HG03045 (cell line): ENCODE measurements around the gene MBLAC1.

Experiments used
- ATAC-seq: cut with Tn5 transposase; IDR thresholded peaks from one replicate; pipeline ENCODE4 v1.9.1; 2021; ENCODE audit warnings: mild to moderate bottlenecking, moderate library complexity; ENCODE audit not compliant: unreplicated experiment

MBLAC1 gene

GRCh38 chr7:100152937-100153666, 26.3 kb downstream of the MBLAC1 start:
- no peak for ATAC-seq

GRCh38 chr7:100153708-100154535, 27.2 kb downstream of the MBLAC1 start:
- no peak for ATAC-seq

- no peak for ATAC-seq
Measured at GRCh38 chr7:100154651-100155491, 28.1 kb downstream of the MBLAC1 start.

- ATAC-seq, result no peak
Measured at GRCh38 chr7:100155553-100156317, 29.0 kb downstream of the MBLAC1 start.

GRCh38 chr7:100156331-100157068, 29.7 kb downstream of the MBLAC1 start:
- ATAC-seq, result no peak

- no peak for ATAC-seq
Measured at GRCh38 chr7:100157069-100157333, 30.2 kb downstream of the MBLAC1 start.

- no peak for ATAC-seq
Measured at GRCh38 chr7:100157334-100158228, 30.8 kb downstream of the MBLAC1 start.

- ATAC-seq, result peak; percentile 82
Measured at GRCh38 chr7:100158229-100159098, 31.7 kb downstream of the MBLAC1 start, which contains the start of gene TRAPPC14. TRAPPC14 (minus strand) TSS chr7:100158723; CDS start chr7:100158499, 224 bp downstream.

- no peak for ATAC-seq
Measured at GRCh38 chr7:100159099-100159623, 32.4 kb downstream of the MBLAC1 start.

GRCh38 chr7:100160067-100160466, 33.3 kb downstream of the MBLAC1 start:
- ATAC-seq, result no peak

GRCh38 chr7:100163006-100163531, 36.3 kb downstream of the MBLAC1 start:
- no peak for ATAC-seq

GRCh38 chr7:100163871-100164270, 37.1 kb downstream of the MBLAC1 start:
- ATAC-seq, result no peak

- no peak for ATAC-seq
Measured at GRCh38 chr7:100166317-100166940, 39.7 kb downstream of the MBLAC1 start.

- no peak for ATAC-seq
Measured at GRCh38 chr7:100166970-100167911, 40.5 kb downstream of the MBLAC1 start.

- no peak for ATAC-seq
Measured at GRCh38 chr7:100167912-100168323, 41.2 kb downstream of the MBLAC1 start.
